Endometrium (tissue), 2 donors: ENCODE results near the gene PCBP2.
"Not testable (repeated sequence)": the region's sequence is repeated elsewhere in the genome, so short reads cannot be mapped to it uniquely, and the experiment has no call there.

Experiments used
- FAIRE-seq: peaks from 2 replicates; lab custom pipeline; 2012; peaks lifted over from hg19 to GRCh38; lab: Jason Lieb, UNC
- donor health status: control.
- donor health status: control.

PCBP2 gene

DNA sequence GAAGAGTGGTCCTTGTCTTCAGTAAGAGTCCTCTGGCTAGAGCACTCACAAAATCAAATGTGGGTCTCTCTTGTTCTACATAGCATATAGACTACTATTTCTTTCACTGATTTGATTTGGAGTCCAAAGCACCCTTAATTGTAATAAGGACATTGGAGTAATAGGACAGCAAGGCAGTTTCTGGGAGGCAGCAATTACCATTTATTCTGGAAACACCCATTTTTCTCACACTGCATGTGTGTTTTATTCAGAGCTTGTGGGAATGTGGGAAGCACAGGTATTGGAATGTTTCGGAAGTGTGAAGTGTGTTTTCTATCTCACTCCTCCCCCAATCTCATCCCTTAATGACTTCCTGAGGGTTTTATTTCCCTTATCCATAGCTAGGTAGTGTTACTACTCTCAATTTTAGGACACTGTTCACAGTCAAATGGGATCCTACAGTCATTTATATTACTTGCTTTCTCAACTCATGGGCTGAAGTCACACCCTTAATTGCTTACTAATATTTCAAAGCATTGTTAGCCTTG is 20.2 kb downstream of the PCBP2 start:
- FAIRE-seq, result no peak

DNA sequence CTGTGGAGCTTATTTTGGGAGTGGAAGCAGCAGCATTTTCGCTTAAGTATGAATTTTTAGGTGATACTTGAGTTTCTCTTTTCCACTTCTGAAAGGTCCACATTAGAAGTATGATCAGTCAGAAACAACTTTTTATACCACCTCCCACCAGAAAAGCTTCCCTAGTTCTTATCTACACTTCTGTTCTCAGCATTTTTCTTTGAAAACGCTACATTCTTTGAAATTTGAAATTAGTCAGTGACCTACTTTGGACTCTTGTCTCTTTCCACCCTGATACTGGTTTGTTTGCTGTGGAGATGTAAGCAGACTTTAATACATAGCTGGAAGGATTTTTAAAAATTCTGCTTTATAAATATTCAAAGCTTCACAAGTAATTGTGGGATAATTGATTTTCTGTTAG is 22.2 kb downstream of the PCBP2 start:
- no peak for FAIRE-seq

DNA sequence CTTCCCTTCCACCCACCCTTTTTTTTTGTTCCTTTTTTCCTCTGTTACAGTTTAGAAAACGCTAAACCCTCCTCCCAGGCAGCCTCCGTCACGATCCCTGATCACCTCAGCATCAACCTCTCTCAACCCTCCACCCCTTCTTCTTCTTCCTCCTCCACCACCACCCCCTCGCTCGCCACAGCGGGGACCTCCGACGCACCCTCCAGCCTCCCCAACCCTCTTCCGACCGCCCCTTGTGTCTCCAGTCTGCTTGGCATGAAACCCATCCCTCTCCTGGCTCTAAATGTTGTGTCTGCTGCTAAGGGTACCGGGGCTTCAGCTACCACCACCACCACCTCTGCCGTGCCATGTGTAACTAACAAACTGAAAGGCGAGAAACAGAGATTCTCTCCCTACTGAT is 22.9 kb downstream of the PCBP2 start:
- no peak for FAIRE-seq

DNA sequence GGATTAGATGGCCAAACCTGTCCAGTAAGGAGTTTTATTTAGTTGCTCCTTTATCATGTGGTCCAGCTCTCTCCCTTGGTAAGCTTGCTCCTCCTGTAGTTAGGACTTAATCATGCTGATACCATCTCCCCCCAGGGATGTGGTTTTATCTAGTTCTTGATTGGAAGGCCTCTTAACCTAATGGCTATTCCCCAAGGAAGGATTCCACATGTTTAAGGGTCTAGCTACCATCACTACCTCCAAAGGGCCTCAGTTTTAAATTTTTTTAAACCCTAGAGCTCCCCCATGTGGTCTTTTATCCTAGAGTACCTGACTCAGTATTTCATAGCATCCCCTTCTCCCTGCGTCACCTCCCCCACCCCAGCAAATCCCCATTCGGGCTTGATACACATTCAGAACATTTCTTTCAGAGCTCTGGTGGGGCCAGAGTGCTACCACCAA is 24.9 kb downstream of the PCBP2 start:
- no peak for FAIRE-seq

DNA sequence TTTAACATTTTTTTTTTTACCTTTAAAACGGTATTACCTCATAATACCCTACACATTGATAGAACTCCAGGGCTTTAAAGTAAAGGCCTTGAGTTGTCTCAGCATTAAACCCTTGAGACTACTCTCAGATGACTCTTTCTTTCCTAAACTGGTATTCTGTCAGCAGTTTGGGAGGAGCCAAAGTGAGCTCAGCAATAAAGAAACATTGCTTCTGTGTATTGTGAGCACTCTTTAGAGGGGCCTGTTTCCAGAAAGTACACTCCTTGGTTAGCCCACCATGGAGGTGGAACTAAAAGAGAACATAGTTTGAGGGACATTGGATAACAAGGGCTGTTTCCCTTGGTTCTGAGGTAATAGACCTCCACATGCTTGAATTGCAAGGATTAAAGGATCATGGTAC is 27.0 kb downstream of the PCBP2 start:
- no peak for FAIRE-seq

DNA sequence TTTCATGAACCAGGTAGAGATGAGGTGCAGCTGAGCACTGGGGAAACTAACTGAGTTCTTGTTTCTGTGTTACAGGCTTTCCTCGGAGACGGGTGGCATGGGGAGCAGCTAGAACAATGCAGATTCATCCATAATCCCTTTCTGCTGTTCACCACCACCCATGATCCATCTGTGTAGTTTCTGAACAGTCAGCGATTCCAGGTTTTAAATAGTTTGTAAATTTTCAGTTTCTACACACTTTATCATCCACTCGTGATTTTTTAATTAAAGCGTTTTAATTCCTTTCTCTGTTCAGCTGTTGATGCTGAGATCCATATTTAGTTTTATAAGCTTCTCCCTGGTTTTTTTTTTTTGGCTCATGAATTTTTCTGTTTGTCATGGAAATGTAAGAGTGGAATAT is 27.4 kb downstream of the PCBP2 start:
- FAIRE-seq, result no peak

DNA sequence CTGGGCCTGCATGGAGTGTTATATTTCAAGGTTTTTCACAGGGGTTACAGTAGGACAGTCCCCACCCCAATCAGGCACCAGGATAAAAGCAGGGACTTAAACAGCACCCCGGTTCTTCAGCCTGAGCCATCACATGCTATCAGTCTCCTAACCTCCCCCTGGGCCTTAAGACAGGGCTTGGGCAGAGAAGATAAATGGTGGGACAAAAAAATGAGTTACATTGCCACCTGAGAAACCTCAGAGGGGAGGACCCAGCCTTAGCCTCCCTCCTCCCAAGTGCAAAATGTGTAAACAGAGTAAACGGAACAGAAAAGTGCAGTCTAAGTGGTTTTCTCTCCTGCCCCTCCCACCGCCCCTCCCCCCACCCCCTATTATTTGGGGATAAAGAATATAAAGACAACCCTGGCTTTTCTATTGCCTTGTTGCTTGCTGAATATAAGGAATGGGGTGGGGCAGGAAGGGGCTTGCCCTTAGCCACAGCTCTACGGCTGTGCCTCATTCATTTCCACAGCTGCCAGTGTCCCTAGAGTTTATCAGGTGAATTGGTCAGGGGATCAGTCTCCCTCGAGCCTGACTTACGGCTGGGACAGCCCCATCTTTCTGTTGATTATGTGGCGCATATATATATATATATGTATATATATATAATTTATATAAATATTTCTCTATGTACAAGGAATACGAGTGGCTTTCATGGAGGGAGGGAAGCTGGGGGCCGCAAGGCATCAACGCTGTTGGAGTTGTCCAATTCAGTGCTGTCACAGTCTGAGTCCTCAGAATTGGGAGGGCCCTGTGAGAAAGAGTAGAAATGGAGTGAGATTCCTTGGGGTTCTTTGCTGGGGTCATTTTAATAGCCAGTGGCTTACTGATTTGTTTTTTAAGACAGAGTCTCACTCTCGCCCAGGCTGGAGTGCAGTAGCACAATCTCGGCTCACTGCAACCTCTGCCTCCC is 28.9 kb downstream of the PCBP2 start:
- FAIRE-seq, result no peak

DNA sequence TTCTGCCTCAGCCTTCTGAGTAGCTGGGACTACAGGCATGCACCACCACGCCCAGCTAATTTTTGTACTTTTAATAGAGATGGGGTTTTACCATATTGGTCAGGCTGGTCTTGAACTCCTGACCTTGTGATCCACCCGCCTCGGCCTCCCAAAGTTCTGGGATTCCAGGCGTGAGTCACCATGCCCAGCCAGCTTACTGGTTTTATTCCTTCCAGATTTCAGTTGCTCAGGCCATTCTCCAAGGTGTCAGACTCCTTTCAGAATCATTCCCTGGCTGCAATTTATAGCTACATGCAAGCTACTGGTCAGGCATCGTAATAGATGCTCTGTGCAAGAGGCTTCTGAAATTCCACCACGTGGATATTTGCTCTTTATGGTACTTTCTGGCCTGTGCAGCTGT is 29.6 kb downstream of the PCBP2 start:
- not testable (repeated sequence) for FAIRE-seq

DNA sequence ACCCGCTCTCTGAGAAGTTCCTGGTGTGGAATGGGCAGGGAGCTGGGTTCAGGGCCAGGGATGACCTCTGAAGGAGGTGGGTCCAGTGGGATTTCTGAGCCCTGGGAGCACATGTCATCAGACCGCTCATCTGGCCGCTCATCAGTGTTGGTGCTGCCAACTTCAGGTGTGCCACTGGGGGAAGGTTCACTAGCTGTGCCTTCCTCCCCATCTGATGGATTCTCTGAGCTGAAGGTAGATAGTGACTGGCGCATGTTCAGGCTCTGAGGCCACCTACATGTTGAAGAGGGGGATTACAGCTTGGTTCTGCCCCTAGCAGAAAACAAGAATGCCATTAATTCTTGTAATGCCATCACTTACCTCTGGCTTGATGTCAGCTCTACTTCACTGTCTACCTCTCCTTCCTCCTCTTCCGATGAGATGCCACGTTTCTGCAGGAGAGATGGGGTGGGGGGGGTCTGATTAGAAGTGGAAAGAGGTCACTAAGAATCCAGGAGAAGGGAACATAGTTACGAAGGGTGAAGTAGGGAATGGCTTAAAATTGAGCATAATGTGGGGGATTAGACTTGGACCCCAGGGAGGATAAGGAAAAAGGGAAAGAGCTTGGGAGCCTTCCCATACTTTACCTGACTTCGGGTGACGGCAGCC is 30.2 kb downstream of the PCBP2 start:
- FAIRE-seq, result no peak

DNA sequence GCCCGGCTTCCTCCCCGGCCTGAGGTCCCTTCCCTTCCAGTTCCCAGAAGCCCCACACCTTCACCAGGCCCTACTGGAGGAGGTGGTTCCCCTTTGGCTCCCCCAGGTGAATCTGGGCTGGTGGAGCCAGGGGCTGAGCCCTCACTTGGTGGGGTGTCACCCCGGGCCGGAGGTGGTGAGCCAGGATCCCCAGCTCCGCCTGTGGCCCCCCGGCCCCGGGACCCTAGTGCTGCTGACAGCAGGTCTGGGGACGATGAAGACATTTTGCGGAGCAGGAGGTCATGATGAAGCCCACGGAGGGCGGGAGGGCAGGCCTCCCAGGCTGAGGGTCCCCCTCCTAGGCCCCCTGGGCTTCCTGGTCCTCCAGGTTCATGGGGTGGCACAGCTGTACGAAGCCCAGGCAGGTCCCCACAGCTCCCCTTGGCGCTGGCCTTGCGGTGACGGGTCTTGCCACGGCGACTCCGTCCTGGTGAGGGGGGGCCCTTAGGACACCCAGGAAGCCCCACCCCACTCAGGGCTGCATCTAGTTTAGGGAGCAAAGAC is 30.8 kb downstream of the PCBP2 start:
- no peak for FAIRE-seq

DNA sequence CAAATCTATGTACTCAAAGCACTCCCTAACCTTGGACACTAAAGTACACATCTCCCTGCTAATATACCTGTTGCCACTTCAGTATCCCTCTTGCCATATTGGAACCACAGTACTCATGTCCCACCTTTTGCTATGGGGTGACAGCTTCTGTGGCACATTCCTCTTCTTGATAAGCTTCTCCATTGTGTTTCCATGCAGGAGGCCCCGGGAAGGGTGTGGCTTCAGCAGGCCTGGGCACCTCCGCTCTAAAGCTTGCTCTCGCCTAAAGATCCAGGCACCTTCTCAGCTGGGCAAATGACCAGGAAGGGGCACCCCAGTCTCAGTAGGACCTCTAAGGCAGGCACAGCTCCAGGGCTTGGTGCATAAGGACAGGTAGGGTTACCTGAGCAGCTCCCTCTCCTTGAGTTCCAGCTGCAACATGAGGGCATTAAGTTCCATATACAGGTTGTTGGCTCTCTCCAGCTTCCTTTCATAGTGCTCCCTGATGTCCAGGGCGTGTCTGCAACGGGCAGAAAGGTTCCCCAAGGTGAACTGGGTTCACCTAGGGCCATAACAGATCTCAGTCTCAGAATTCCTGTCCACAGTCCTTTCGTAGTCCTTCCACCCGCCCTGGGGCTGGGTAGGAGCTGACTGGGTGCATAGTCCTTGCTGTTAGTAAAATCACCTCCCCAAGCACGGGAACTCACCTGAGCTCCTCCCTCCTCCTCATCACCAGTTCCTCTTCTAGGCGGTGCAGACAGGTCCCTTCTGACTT is 31.5 kb downstream of the PCBP2 start:
- no peak for FAIRE-seq

DNA sequence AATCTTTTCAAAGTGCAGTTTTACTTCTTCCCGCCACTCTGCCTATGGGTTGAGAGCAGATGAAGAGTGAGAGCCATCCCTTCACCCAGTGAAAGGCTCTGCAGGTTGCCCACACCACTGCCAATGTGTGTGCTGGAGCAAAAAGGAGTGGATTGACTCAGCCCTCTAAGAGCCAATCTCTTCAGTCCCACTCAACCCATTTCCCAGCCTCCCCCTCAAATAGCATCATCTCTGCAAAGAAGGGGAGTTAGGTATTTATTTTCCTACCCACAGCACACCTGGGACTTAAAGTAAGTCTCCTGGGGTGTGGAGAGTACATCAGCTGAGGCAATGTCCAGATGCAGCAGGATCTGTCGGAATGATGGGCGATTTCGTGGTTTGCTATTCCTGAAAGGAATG is 32.1 kb downstream of the PCBP2 start:
- FAIRE-seq, result no peak

DNA sequence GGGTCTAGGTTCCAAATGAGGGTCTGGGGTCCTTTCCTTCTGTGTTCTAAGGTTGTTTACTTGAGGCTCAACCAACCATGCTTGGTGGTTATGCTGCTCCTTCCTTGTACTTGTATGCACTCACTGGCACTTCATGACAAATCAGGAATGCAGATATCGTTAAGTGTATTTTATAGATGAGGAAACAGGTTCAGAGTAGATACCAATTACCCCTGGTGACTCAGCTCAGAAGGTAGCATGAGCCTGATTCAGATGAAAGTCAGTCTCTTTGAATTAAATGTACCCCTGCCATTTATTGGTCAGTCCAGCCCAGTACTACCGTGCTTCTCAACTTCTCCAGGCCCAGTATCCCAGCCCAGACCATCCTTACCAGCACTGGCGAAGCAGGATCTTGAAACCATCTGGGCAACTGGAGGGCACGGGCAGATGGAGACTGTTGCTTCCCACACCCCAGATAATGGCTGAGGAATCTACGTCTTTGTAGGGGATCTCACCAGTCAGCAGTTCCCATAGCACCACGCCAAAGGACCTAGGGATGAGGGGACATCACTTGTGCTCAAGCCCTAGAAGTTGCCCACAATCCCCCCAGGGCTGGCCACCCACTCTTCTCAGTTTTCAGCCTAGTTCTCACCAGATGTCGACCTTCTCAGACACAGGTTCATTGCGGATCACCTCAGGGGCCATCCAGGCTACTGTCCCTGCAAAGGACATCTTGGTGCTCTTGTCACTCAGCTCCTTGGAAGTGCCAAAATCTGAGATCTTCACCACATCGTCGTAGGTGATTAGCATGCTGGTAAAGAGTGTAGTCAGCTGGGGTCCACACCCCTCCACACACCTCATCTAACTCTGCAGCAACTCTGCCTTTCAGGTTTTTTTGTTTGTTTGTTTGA is 33.0 kb downstream of the PCBP2 start:
- FAIRE-seq, result no peak

DNA sequence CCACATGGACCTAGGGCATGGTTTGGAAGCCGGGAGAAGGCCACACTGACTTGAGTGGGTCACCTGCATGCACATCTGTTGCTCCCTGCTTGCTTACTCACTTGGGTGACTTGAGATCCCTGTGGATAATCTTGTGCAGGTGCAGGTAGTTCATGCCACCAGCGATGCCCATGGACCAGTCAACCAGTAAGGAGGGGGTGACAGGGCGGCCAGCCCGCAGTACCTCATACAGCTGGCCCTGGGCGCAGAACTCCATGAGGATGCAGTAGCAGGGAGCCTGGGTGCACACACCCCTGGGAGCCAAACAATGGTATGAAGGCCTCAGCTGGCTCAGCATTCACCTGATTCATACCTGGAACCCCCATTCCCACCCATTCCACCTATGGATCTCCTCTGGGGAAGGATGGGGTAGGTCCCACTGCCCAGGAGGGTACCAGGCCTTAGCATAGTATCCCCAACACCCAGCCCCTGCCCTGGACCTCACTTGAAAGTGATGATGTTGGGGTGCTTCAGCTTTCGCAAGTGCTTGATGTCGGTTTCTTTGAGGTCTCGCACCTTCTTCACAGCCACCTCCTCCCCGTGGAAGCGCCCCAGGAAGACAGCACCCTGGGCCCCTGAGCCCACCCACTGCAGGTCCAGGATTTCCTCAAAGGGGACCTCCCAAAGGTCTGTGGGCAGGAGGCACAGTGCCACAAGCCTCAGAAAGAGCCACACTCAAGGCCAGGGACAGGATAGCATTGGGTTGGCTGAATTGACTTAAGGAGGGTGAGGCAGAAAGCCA is 34.2 kb downstream of the PCBP2 start:
- no peak for FAIRE-seq

DNA sequence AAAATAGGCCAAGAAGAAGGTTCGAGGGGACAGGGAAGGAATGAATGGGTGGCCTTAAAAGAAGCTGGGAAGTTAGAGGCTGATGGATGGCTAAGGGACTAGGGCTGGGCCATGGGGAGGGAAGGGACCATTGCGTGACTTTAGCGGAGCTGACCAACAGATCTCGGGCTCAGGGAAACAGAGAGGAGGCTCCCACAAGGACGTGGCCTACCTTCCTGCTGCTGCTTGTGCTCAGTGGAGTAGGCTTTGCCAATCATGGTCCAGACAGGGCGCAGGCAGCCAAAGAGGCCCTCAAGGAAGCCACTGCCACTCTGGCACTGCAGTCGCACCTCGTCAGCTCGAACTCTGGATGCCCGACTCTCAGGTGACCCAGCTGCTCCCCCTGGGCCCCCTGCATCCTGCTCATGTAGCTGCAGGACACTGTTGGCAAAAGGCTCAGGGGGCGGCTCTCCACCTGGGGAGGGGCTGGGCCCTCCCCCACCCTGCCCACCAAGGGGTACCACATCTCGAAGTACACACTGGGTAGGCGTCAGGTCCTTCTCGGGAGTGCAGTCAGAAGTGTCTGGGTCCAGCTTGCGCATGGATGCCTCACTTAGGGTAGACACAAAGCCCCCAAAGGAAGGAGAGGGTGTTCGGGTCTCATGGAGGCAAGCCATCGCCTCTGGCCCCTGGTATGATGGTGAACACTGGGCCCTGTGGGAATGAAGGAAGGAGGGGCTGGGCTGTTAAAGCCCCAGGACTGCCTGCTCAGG is 35.0 kb downstream of the PCBP2 start:
- FAIRE-seq, result no peak

DNA sequence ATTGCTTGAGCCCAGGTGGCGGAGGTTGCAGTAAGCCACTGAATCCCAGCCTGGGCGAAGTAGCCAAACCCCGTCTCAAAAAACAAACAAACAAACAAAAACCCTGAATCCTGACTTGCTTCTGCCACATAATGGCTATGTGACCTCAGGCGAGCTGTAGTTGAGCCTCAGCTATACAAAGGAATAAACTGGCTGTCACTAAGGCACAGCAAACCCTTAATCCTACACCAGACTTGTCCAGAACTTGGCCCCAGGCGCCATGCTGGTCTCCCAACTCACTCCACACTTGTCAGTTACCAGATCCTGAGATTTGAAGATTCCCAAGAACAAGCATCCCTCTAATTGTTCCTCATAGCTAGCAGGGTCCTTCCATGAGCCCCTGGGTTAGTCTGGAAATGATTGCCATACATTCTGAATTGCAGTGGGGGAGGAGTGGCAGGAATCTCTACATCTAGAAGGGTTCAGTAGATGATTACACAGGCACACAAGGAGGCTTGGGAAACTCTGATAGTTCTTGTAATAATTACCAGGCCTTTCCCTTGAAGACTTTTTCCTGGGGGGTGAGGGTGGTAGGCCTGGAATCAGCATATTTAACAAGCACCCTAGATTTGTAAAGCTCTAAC is 37.5 kb downstream of the PCBP2 start:
- no peak for FAIRE-seq

DNA sequence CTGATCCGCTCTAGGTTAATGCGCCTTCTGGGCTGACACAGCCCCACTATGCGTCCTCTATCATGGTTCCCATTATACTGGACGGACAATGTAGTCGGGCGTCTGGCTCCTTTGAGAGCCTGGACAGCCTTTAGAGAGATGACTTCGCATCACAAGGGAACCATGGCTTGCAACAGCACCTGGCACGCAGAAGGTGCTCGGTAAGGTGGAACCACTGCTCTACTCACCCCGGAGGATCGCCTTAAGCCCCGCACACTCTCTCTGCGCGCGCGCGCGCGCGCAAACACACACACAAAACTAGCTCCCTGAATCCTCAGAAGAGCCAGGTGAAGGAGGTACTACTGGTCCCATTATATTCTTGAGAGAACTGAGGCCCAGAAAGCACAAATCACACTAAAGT is 40.3 kb downstream of the PCBP2 start:
- FAIRE-seq, result no peak

DNA sequence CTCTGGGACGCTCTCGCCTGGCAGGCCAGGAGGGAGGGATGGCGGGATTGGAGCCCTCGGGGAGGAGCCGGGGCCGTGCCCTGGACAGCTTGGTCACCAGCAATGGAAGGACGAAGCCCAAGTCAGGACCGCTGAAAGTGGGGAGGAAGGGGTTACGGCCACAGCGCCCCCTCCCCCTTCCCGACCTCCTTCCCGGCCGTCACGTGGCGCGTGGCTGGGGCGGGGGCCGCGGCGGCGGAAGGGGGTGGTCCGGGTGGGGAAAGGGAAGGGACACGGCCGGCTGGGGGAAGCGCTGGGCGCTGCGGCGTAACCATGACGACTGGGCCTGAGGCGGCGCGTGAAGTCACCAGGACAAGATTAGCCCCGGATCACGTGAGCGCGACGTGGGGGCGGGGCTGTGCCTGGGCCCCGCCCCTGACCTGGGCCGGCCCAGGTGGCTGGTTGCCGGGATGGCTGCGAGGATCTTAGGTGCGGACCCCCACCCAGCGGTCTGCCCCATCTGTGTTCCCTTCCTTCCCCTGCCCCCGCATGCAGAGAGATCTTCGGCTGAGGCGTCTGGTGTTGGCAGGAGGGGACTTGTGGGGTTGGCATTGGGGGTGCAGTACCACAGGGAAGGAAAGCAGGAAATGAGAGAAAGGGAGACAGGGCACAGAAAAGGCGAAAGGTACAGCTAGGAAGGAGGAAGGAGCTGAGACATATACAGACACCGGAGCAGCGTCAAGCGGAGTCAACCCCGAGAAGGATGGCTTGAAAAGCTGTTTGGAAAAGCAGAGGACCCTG is 41.1 kb downstream of the PCBP2 start:
- FAIRE-seq, result no peak
